A172 (cell line): Measurements from ENCODE around the gene PODXL. TPM values are rescaled to one million over a fixed set of nuclear protein-coding genes. Genes with fewer than 3 reads are reported as not detected.

Source experiments
- total RNA-seq: library from RNA; depleted of rRNA; stranded (reverse); fragments of >200 nt; shearing (Covaris generic); gene quantifications from 2 replicates; pipeline ENCODE4 v1.2.3, GENCODE V29; 2014; rRNA removed

PODXL gene
- total RNA-seq, 1 experiment from 2014 or later = 531 TPM

Other genes with a start within 250 kb of the PODXL start
- 27.1 and 32.4 TPM in 2 replicates for gene MKLN1, start 228.8 kb downstream of the PODXL start, total RNA-seq